ENCODE measurements around the gene STEEP1. TPM values are rescaled to one million over a fixed set of nuclear protein-coding genes. Genes with fewer than 3 reads are reported as not detected.

Gene STEEP1
- total and polyA plus RNA-seq, 3 experiments from 2014 or later = 19.2 to 33.0 (median 30.9) TPM

GRCh38 chrX:119492463-119492862 lies 72.7 kb downstream of the STEEP1 start:
- no peak overlapping the region for H3K4me3 ChIP-seq (ENCODE audit: low read length)
- Mint-ChIP-seq H3K9me3 (no peaks in the 10 kb centered on the region), H3K27me3 (peaks cover 0 to 7% of the 10 kb centered on the region in 2 donors), H3K4me3 (no peak overlapping the region), H3K4me1 (peaks cover 5 to 7% (median 6%) of the 10 kb centered on the region in 3 donors), H3K27ac (no peak overlapping the region), H3K36me3 (no peaks in the 10 kb centered on the region)
- no peak for DNase-seq
- H3K4me1 ChIP-seq (ENCODE audit: insufficient read depth, low read length) = peaks cover 5% of the 10 kb centered on the region
- ChIA-PET CTCF (interaction anchor here (3.0 kb wide), 1 partner anchor 10 kb away, joined by 10 read pairs; no protein-coding TSS in a partner anchor), POLR2A (no interaction called here)
- H3K36me3 ChIP-seq (ENCODE audit: insufficient read depth, low read length) = no peaks in the 10 kb centered on the region
- H3K27me3 ChIP-seq (ENCODE audit: insufficient read depth, low read length, poor library complexity, severe bottlenecking) = no peaks in the 10 kb centered on the region
- no peak overlapping the region for H3K27ac ChIP-seq (ENCODE audit: low read depth, low read length)
- no peaks in the 10 kb centered on the region for H3K9me3 ChIP-seq (ENCODE audit: low read length)

GRCh38 chrX:119489212-119490074 lies 75.8 kb downstream of the STEEP1 start:
- Histone ChIP-seq H3K4me1 (ENCODE audit: insufficient read depth, low read length) (no peaks in the 10 kb centered on the region), H3K36me3 (ENCODE audit: insufficient read depth, low read length) (no peaks in the 10 kb centered on the region), H3K27me3 (ENCODE audit: insufficient read depth, low read length, poor library complexity, severe bottlenecking) (no peaks in the 10 kb centered on the region), H3K9me3 (ENCODE audit: low read length) (no peaks in the 10 kb centered on the region), H3K4me3 (ENCODE audit: low read length) (no peak overlapping the region), H3K27ac (ENCODE audit: low read depth, low read length) (no peak overlapping the region)
- ChIA-PET CTCF (interaction anchor here (1.2 to 2.6 kb wide), 4 partner anchors 10 to 27 kb away, joined by 3 to 7 read pairs (median 4); no protein-coding TSS in a partner anchor), POLR2A (no interaction called here)
- no peaks in the 10 kb centered on the region for H3K36me3 Mint-ChIP-seq
- no peaks in the 10 kb centered on the region for H3K9me3 Mint-ChIP-seq
- DNase-seq = no peak
- peak overlapping the region in 1 of 7 donors; percentile 9 for H3K4me3 Mint-ChIP-seq
- peaks cover 0 to 3% of the 10 kb centered on the region in 2 donors for H3K27me3 Mint-ChIP-seq
- H3K27ac Mint-ChIP-seq = no peak overlapping the region
- no peaks in the 10 kb centered on the region for H3K4me1 Mint-ChIP-seq

- H3K9me3 ChIP-seq (ENCODE audit: low read length) = no peaks in the 10 kb centered on the region
- H3K27ac ChIP-seq (ENCODE audit: low read depth, low read length) = no peak overlapping the region
- no peak overlapping the region for H3K4me3 Mint-ChIP-seq
- H3K36me3 Mint-ChIP-seq = no peaks in the 10 kb centered on the region
- DNase-seq = peak; percentile 14 to 58 (median 22)
- no peaks in the 10 kb centered on the region for H3K27me3 ChIP-seq (ENCODE audit: insufficient read depth, low read length, poor library complexity, severe bottlenecking)
- H3K4me1 Mint-ChIP-seq = no peaks in the 10 kb centered on the region
- no peaks in the 10 kb centered on the region for H3K4me1 ChIP-seq (ENCODE audit: insufficient read depth, low read length)
- H3K27me3 Mint-ChIP-seq = peaks cover 0 to 3% of the 10 kb centered on the region in 2 donors
- POLR2A ChIA-PET = no interaction called here
- H3K4me3 ChIP-seq (ENCODE audit: low read length) = no peak overlapping the region
- no peaks in the 10 kb centered on the region for H3K9me3 Mint-ChIP-seq
- H3K27ac Mint-ChIP-seq = peak overlapping the region in 1 of 8 donors; percentile 63
- CTCF ChIA-PET = interaction anchor here (0.7 to 2.6 kb wide), 4 partner anchors 10 to 28 kb away, joined by 3 to 7 read pairs (median 4); no protein-coding TSS in a partner anchor
- H3K36me3 ChIP-seq (ENCODE audit: insufficient read depth, low read length) = no peaks in the 10 kb centered on the region
Measured at GRCh38 chrX:119488749-119489148, 76.5 kb downstream of the STEEP1 start.

Other genes with a start within 250 kb of the STEEP1 start
- gene SLC25A43, start 166.1 kb downstream of the STEEP1 start, total RNA-seq = 10 to 100 TPM; 10.6 to 11.8 TPM
- gene SLC25A43, start 166.1 kb downstream of the STEEP1 start, polyA plus RNA-seq = 7.6 TPM
- gene SLC25A5, start 97.0 kb downstream of the STEEP1 start, total RNA-seq = 100 to 1,000 TPM; 644 to 674 TPM
- gene SLC25A5, start 97.0 kb downstream of the STEEP1 start, polyA plus RNA-seq = 221 TPM
- 10 to 100 TPM; 67.7 to 70.8 TPM for gene UBE2A, start 9.2 kb upstream of the STEEP1 start, total RNA-seq
- gene UBE2A, start 9.2 kb upstream of the STEEP1 start, polyA plus RNA-seq = 50.1 TPM
- gene NKRF, start 41.0 kb upstream of the STEEP1 start, total RNA-seq = 10 to 100 TPM; 27.2 to 28.4 TPM
- 7.5 TPM for gene NKRF, start 41.0 kb upstream of the STEEP1 start, polyA plus RNA-seq
- gene SEPTIN6, start 127.8 kb upstream of the STEEP1 start, total RNA-seq = 100 to 1,000 TPM; 122 to 125 TPM
- 229 TPM for gene SEPTIN6, start 127.8 kb upstream of the STEEP1 start, polyA plus RNA-seq
- under 1 TPM; 0.33 to 0.55 TPM for gene SOWAHD, start 193.2 kb upstream of the STEEP1 start, total RNA-seq
- gene SOWAHD, start 193.2 kb upstream of the STEEP1 start, polyA plus RNA-seq = 0.84 TPM
- 1,000 to 10,000 TPM; 2,337 to 2,451 TPM for gene RPL39, start 226.2 kb upstream of the STEEP1 start, total RNA-seq
- 3,498 TPM for gene RPL39, start 226.2 kb upstream of the STEEP1 start, polyA plus RNA-seq